Mammary epithelial cell (primary cell): Measurements from ENCODE around the gene RAB43.

Source experiments
- EZH2 ChIP-seq: IDR thresholded peaks from 2 replicates; pipeline ENCODE4 v1.6.1; 2012; ENCODE audit warnings: low read length, inconsistent platforms, borderline replicate concordance
- TF ChIP-seq, protein P1 (sequence below), 2 donors: IDR thresholded peaks in 1 of 2; conservative IDR thresholded peaks in 1 of 2; 2 replicates each; pipeline ENCODE4 v1.5.1; 2011 to 2012; ENCODE audit warnings: inconsistent platforms in 2 of 2, low read length in 2 of 2, mild to moderate bottlenecking in 2 of 2, control low read depth in 1 of 2, low read depth in 1 of 2; ENCODE audit not compliant: insufficient read depth in 1 of 2; ENCODE audit errors: extremely low read depth in 1 of 2

DNA sequence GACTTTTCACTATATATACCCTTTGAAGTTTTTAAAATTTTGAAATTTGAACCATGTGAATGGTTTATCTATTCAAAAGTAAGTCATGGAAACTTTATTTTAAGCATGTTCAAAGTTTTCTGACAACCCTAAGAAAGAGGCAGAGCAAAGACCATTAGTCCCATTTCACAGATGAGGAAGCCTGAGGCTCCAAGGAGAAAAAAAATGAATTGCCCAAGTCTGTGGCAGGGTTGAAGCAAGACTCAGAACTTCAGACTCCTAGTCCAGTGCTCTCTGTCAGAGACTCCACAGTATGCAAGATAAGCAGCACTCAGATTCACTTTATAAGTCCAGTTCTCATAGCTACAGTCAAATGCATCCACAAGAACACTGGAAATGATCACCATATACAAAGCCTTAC is 4.5 kb downstream of the RAB43 start:
- TF ChIP-seq, protein P1, sequence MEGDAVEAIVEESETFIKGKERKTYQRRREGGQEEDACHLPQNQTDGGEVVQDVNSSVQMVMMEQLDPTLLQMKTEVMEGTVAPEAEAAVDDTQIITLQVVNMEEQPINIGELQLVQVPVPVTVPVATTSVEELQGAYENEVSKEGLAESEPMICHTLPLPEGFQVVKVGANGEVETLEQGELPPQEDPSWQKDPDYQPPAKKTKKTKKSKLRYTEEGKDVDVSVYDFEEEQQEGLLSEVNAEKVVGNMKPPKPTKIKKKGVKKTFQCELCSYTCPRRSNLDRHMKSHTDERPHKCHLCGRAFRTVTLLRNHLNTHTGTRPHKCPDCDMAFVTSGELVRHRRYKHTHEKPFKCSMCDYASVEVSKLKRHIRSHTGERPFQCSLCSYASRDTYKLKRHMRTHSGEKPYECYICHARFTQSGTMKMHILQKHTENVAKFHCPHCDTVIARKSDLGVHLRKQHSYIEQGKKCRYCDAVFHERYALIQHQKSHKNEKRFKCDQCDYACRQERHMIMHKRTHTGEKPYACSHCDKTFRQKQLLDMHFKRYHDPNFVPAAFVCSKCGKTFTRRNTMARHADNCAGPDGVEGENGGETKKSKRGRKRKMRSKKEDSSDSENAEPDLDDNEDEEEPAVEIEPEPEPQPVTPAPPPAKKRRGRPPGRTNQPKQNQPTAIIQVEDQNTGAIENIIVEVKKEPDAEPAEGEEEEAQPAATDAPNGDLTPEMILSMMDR (conservative IDR thresholded peaks at IDR 0.05 in 1 of 2, IDR thresholded peaks at IDR 0.05 in 1 of 2; ENCODE audit: extremely low read depth in 1 of 2, insufficient read depth in 1 of 2, low read depth in 1 of 2, low read length in 2 of 2): no peak
- TF ChIP-seq EZH2: no peak
